IMR-90 (cell line): ENCODE data around the gene ASTN2. TPM values are rescaled to one million over a fixed set of nuclear protein-coding genes. Genes with fewer than 3 reads are reported as not detected.

ENCODE experiments used
- ATAC-seq: fragments of 200-7000 bp; cut with Tn5 transposase; 2 replicates; pipeline ENCODE4 v1.9.1; 2020; ENCODE audit warnings: low read depth, mild to moderate bottlenecking, moderate library complexity
- BruUV-seq: library from RNA; stranded (reverse); fragments of 400-500 nt; replicated peaks from 2 replicates; lab custom pipeline; 2021; lab: Mats Ljungman, UMichigan
- CTCF ChIA-PET: fragments of 300-600 bp; formaldehyde crosslinking; extraction: SDS; loops from one replicate; lab custom pipeline; 2021; ENCODE audit warnings: antibody characterized with exemption; lab: Yijun Ruan, JAX
- POLR2A ChIA-PET: fragments of 300-600 bp; sonication (Branson Sonifier 250); formaldehyde crosslinking; loops from one replicate; lab custom pipeline; 2022; ENCODE audit warnings: antibody characterized with exemption; ENCODE audit not compliant: unreplicated experiment; lab: Charles Lee
- DNase-seq: peaks from one replicate; pipeline ENCODE4 v3.0.0; 2013
- H2AFZ ChIP-seq: replicated peaks from 2 replicates; pipeline ENCODE3; 2013; ENCODE audit warnings: low read length, mild to moderate bottlenecking; ENCODE audit not compliant: poor library complexity
- H2AK5ac ChIP-seq: 2 replicates; pipeline ENCODE4 v1.6.1; 2013; ENCODE audit warnings: low read depth, low read length, inconsistent platforms
- H2AK9ac ChIP-seq: replicated peaks from 2 replicates; pipeline ENCODE3; 2013; ENCODE audit warnings: mild to moderate bottlenecking, low read depth, low read length, moderate library complexity; ENCODE audit not compliant: poor library complexity
- H2BK120ac ChIP-seq: 2 replicates; pipeline ENCODE4 v1.6.1; 2013; ENCODE audit warnings: low read depth, low read length, inconsistent platforms
- H2BK15ac ChIP-seq: 3 replicates; pipeline ENCODE4 v1.6.1; 2013; ENCODE audit warnings: low read depth, low read length, inconsistent platforms
- H2BK20ac ChIP-seq: 2 replicates; pipeline ENCODE4 v1.6.1; 2013; ENCODE audit warnings: low read depth, mild to moderate bottlenecking, inconsistent platforms, low read length, moderate library complexity
- H2BK5ac ChIP-seq: 2 replicates; pipeline ENCODE4 v1.6.1; 2013; ENCODE audit warnings: mild to moderate bottlenecking, low read depth, low read length, inconsistent platforms; ENCODE audit not compliant: poor library complexity, severe bottlenecking
- H3K14ac ChIP-seq: replicated peaks from 2 replicates; pipeline ENCODE4 v1.6.1; 2013; ENCODE audit warnings: low read depth, low read length, inconsistent platforms
- H3K18ac ChIP-seq: 2 replicates; pipeline ENCODE4 v1.6.1; 2013; ENCODE audit warnings: low read depth, low read length, control low read depth
- H3K23ac ChIP-seq: 2 replicates; pipeline ENCODE4 v1.6.1; 2013; ENCODE audit warnings: low read depth, low read length, inconsistent platforms
- H3K27ac ChIP-seq: 2 replicates; pipeline ENCODE4 v1.5.1; 2013; ENCODE audit warnings: mild to moderate bottlenecking, control low read depth, low read length; ENCODE audit not compliant: insufficient read depth
- H3K27me3 ChIP-seq: 2 replicates; pipeline ENCODE4 v1.6.1; 2013; ENCODE audit warnings: low read length; ENCODE audit not compliant: control insufficient read depth, insufficient read depth
- H3K36me3 ChIP-seq: 2 replicates; pipeline ENCODE4 v1.6.1; 2013; ENCODE audit warnings: low read length, mixed read lengths; ENCODE audit not compliant: control insufficient read depth, insufficient read depth
- H3K4ac ChIP-seq: 2 replicates; pipeline ENCODE4 v1.6.1; 2013; ENCODE audit warnings: low read depth, low read length, inconsistent platforms
- H3K4me1 ChIP-seq: 2 replicates; pipeline ENCODE4 v1.6.1; 2013; ENCODE audit warnings: low read length, mixed read lengths; ENCODE audit not compliant: control insufficient read depth, insufficient read depth
- H3K4me2 ChIP-seq: 2 replicates; pipeline ENCODE4 v1.6.1; 2013; ENCODE audit warnings: low read depth, mild to moderate bottlenecking, control low read depth, low read length, moderate library complexity
- H3K4me3 ChIP-seq: 2 replicates; pipeline ENCODE4 v1.5.1; 2013; ENCODE audit warnings: low read depth, mild to moderate bottlenecking, control low read depth, low read length, moderate library complexity; ENCODE audit not compliant: insufficient read depth
- H3K56ac ChIP-seq: 2 replicates; pipeline ENCODE4 v1.6.1; 2013; ENCODE audit warnings: low read length, inconsistent platforms; ENCODE audit not compliant: insufficient read depth; ENCODE audit errors: extremely low read depth
- H3K79me1 ChIP-seq, 2 experiments: 2 replicates each; pipeline ENCODE4 v1.6.1; 2013; ENCODE audit warnings: low read length in 2 of 2, inconsistent platforms in 1 of 2, low read depth in 1 of 2
- H3K9ac ChIP-seq: 2 replicates; pipeline ENCODE4 v1.6.1; 2013; ENCODE audit warnings: low read depth, low read length, control low read depth
- H3K9me1 ChIP-seq: 2 replicates; pipeline ENCODE4 v1.6.1; 2013; ENCODE audit warnings: low read length, inconsistent platforms; ENCODE audit not compliant: insufficient read depth
- H3K9me3 ChIP-seq: 2 replicates; pipeline ENCODE4 v1.6.1; 2013; ENCODE audit warnings: low read length; ENCODE audit not compliant: control insufficient read depth, insufficient read depth
- H4K20me1 ChIP-seq: 2 replicates; pipeline ENCODE4 v1.6.1; 2013; ENCODE audit warnings: low read length, inconsistent platforms; ENCODE audit not compliant: insufficient read depth
- H4K5ac ChIP-seq: 2 replicates; pipeline ENCODE4 v1.6.1; 2013; ENCODE audit warnings: mild to moderate bottlenecking, low read depth, low read length, control low read depth
- H4K8ac ChIP-seq, 2 experiments: 2 replicates each; pipeline ENCODE4 v1.6.1; 2013; ENCODE audit warnings: low read depth in 2 of 2, low read length in 2 of 2, control low read depth in 1 of 2, inconsistent platforms in 1 of 2
- H4K91ac ChIP-seq: 2 replicates; pipeline ENCODE4 v1.6.1; 2013; ENCODE audit warnings: low read depth, low read length, inconsistent platforms; ENCODE audit not compliant: insufficient read depth
- BHLHE40 ChIP-seq: fragments of 150-350 bp; IDR thresholded peaks from 2 replicates; pipeline ENCODE4 v1.6.1; 2016; ENCODE audit warnings: mild to moderate bottlenecking, low read depth, low read length
- CEBPB ChIP-seq: IDR thresholded peaks from 2 replicates; pipeline ENCODE4 v1.6.1; 2012; ENCODE audit warnings: low read depth, low read length, improper control_type of control experiment
- CHD1 ChIP-seq: IDR thresholded peaks from 2 replicates; pipeline ENCODE4 v1.6.1; 2012; ENCODE audit warnings: low read depth, low read length, improper control_type of control experiment
- FOS ChIP-seq: fragments of 150-350 bp; IDR thresholded peaks from 2 replicates; pipeline ENCODE4 v1.6.1; 2016; ENCODE audit warnings: low read depth, low read length
- MAFK ChIP-seq: IDR thresholded peaks from 2 replicates; pipeline ENCODE4 v1.6.1; 2012; ENCODE audit warnings: low read depth, low read length, improper control_type of control experiment
- MXI1 ChIP-seq: IDR thresholded peaks from 2 replicates; pipeline ENCODE4 v1.6.1; 2012; ENCODE audit warnings: low read depth, mild to moderate bottlenecking, low read length, moderate library complexity, borderline replicate concordance
- NFE2L2 ChIP-seq: fragments of 150-350 bp; IDR thresholded peaks from 2 replicates; pipeline ENCODE4 v1.6.1; 2016; ENCODE audit warnings: low read depth, mild to moderate bottlenecking, low read length
- POLR2A ChIP-seq: IDR thresholded peaks from 2 replicates; pipeline ENCODE4 v1.6.1; 2012; ENCODE audit warnings: mild to moderate bottlenecking, low read depth, low read length
- RCOR1 ChIP-seq: IDR thresholded peaks from 2 replicates; pipeline ENCODE4 v1.6.1; 2012; ENCODE audit warnings: mild to moderate bottlenecking, low read length, improper control_type of control experiment; ENCODE audit not compliant: insufficient replicate concordance
- RFX5 ChIP-seq: IDR thresholded peaks from 2 replicates; pipeline ENCODE4 v1.8.0; 2012; ENCODE audit warnings: low read depth, mild to moderate bottlenecking, low read length, moderate library complexity
- SMC3 ChIP-seq: fragments of 150-350 bp; IDR thresholded peaks from 2 replicates; pipeline ENCODE4 v1.6.1; 2016; ENCODE audit warnings: low read depth, mild to moderate bottlenecking, antibody characterized with exemption, low read length, moderate library complexity
- WGBS, 2 experiments: methylation state at CpG; one replicate each; pipeline versions ENCODE4 v1.1.5 to v1.1.7; 2013; ENCODE audit warnings: missing lambda C conversion rate in 2 of 2; ENCODE audit not compliant: insufficient read length in 1 of 2; ENCODE audit errors: extremely low coverage in 2 of 2; 5-methylcytosine and 5-hydroxymethylcytosine counted together
- dilution Hi-C: fragments of 300-500 bp; cut with HindIII; formaldehyde crosslinking; loops from one replicate; pipeline ENCODE4 v1.14.3; 2018; ENCODE audit warnings: low sequenced_read_pairs; ENCODE audit not compliant: unreplicated experiment
- in situ Hi-C: fragments of 300-500 bp; cut with MboI; formaldehyde crosslinking; loops from 3 replicates; pipeline ENCODE4 v1.14.3; 2019; ENCODE audit warnings: low sequenced_read_pairs, inconsistent platforms, mixed read lengths
- intact Hi-C: fragments of 100-400 bp; cut with micrococcal nuclease; formaldehyde crosslinking; loops from 2 replicates; pipeline ENCODE4 v1.10.0; 2022
- polyA plus RNA-seq, 3 experiments: library from polyadenylated mRNA; depleted of rRNA; stranded (reverse); fragments of >200 nt; gene quantifications; 2 replicates each; pipeline ENCODE4 v1.2.3, GENCODE V29; 2012; ENCODE audit warnings: low replicate concordance in 1 of 3
- total RNA-seq: library from RNA; depleted of rRNA; stranded (reverse); fragments of >200 nt; gene quantifications from 2 replicates; pipeline ENCODE4 v1.2.3, GENCODE V29; 2012
- TF ChIP-seq, protein P1 (sequence below): fragments of 150-350 bp; IDR thresholded peaks from 2 replicates; pipeline ENCODE4 v1.6.1; 2017; ENCODE audit warnings: mild to moderate bottlenecking, antibody characterized with exemption, low read length, low read depth
- TF ChIP-seq, protein P2 (sequence below): fragments of 150-350 bp; IDR thresholded peaks from 2 replicates; pipeline ENCODE4 v1.6.1; 2016; ENCODE audit warnings: low read depth, mild to moderate bottlenecking, low read length, moderate library complexity, borderline replicate concordance
- TF ChIP-seq, protein P3 (sequence below): conservative IDR thresholded peaks from 2 replicates; pipeline ENCODE4 v1.5.1; 2012; ENCODE audit warnings: mild to moderate bottlenecking, low read depth, low read length, improper control_type of control experiment

ASTN2 gene
- total and polyA plus RNA-seq, 2 of the 4 experiments (the other 2 are of a cell fraction): 3.8 to 6.8 TPM

DNA sequence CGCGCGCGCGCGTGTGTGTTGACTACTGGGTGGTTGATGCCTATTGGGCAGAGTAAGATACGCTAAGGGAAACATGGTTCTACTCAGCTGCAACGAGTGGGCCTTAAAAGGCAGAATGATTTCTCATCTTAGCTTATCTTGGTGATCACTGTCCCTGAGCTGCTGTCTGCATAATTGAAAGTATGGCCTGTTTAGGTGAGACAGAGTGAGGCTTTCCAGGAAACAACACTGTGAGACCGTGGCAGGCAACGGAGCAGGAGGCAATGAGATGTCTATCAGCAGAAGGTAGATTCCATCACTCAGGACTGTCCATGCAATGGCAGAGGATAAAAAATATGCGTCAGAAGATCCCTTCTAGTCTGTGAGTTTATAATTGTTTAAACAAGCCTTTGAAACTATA is 450.6 kb downstream of the ASTN2 start:
- H4K20me1 ChIP-seq: no peaks in the 10 kb centered on the region
- TF ChIP-seq BHLHE40 (no peak), CEBPB (no peak), RCOR1 (no peak), NFE2L2 (no peak), CHD1 (no peak), FOS (no peak), MXI1 (no peak), POLR2A (no peak), MAFK (no peak), RFX5 (no peak), SMC3 (no peak)
- TF ChIP-seq, protein P1, sequence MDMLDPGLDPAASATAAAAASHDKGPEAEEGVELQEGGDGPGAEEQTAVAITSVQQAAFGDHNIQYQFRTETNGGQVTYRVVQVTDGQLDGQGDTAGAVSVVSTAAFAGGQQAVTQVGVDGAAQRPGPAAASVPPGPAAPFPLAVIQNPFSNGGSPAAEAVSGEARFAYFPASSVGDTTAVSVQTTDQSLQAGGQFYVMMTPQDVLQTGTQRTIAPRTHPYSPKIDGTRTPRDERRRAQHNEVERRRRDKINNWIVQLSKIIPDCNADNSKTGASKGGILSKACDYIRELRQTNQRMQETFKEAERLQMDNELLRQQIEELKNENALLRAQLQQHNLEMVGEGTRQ: no peak
- TF ChIP-seq, protein P2, sequence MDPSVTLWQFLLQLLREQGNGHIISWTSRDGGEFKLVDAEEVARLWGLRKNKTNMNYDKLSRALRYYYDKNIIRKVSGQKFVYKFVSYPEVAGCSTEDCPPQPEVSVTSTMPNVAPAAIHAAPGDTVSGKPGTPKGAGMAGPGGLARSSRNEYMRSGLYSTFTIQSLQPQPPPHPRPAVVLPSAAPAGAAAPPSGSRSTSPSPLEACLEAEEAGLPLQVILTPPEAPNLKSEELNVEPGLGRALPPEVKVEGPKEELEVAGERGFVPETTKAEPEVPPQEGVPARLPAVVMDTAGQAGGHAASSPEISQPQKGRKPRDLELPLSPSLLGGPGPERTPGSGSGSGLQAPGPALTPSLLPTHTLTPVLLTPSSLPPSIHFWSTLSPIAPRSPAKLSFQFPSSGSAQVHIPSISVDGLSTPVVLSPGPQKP: no peak
- TF ChIP-seq, protein P3, sequence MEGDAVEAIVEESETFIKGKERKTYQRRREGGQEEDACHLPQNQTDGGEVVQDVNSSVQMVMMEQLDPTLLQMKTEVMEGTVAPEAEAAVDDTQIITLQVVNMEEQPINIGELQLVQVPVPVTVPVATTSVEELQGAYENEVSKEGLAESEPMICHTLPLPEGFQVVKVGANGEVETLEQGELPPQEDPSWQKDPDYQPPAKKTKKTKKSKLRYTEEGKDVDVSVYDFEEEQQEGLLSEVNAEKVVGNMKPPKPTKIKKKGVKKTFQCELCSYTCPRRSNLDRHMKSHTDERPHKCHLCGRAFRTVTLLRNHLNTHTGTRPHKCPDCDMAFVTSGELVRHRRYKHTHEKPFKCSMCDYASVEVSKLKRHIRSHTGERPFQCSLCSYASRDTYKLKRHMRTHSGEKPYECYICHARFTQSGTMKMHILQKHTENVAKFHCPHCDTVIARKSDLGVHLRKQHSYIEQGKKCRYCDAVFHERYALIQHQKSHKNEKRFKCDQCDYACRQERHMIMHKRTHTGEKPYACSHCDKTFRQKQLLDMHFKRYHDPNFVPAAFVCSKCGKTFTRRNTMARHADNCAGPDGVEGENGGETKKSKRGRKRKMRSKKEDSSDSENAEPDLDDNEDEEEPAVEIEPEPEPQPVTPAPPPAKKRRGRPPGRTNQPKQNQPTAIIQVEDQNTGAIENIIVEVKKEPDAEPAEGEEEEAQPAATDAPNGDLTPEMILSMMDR: no peak
- H4K5ac ChIP-seq: no peak overlapping the region
- no peak overlapping the region for H3K23ac ChIP-seq
- no peak overlapping the region for H2BK120ac ChIP-seq
- no peak overlapping the region for H2AFZ ChIP-seq
- intact Hi-C loops: no loop called here
- no peak overlapping the region for H3K18ac ChIP-seq
- no peaks in the 10 kb centered on the region for H3K36me3 ChIP-seq
- no peak overlapping the region for H2BK5ac ChIP-seq
- peaks cover 2% of the 10 kb centered on the region; the same call in 1 of the 2 replicates for H3K4me1 ChIP-seq
- CTCF ChIA-PET: no interaction called here
- no peak overlapping the region for H3K9ac ChIP-seq
- no peak overlapping the region for H4K91ac ChIP-seq
- BruUV-seq: no TSS peak
- no peak overlapping the region for H3K14ac ChIP-seq
- ATAC-seq (no peak), DNase-seq (no peak)
- H3K9me1 ChIP-seq: no peaks in the 10 kb centered on the region
- no peak overlapping the region for H2BK20ac ChIP-seq
- no peak overlapping the region for H3K56ac ChIP-seq
- H3K27ac ChIP-seq: no peak overlapping the region
- no peaks in the 10 kb centered on the region; the same call in 1 of the 2 replicates for H3K9me3 ChIP-seq
- POLR2A ChIA-PET: no interaction called here
- H3K4me2 ChIP-seq: no peak overlapping the region
- in situ Hi-C loops: no loop called here
- WGBS, 2 experiments: 29% methylated on average over 1 of the region's 11 CpGs; no CpG with 5 or more reads in 1 of the 2 experiments
- H3K27me3 ChIP-seq: no peaks in the 10 kb centered on the region; the same call in 1 of the 2 replicates
- H3K79me1 ChIP-seq: no peaks in the 10 kb centered on the region
- H3K4me3 ChIP-seq: no peak overlapping the region
- H2AK9ac ChIP-seq: no peak overlapping the region
- no peak overlapping the region for H3K4ac ChIP-seq
- H4K8ac ChIP-seq: no peak overlapping the region
- no peak overlapping the region for H2BK15ac ChIP-seq
- H2AK5ac ChIP-seq: no peak overlapping the region
- dilution Hi-C loops: no loop called here
